ENCODE measurements around the gene AUTS2. TPM values are rescaled to one million over a fixed set of nuclear protein-coding genes. Genes with fewer than 3 reads are reported as not detected.
A peak's percentile ranks its signal among the peaks of the same experiment; 100 is the strongest.
"Not testable (repeated sequence)": the region's sequence is repeated elsewhere in the genome, so short reads cannot be mapped to it uniquely, and the experiment has no call there.

Gene AUTS2
- total RNA-seq, 1 donor from 2014 or later = 20.4 TPM

GRCh38 chr7:70355198-70356020 lies 757.1 kb downstream of the AUTS2 start:
- no peak for ATAC-seq

- no peak for ATAC-seq
These were observed 758.0 kb downstream of the AUTS2 start for GRCh38 chr7:70356085-70356786.

- no peak for ATAC-seq
These were observed 758.6 kb downstream of the AUTS2 start for GRCh38 chr7:70356787-70357328.

- no peak for ATAC-seq
These were observed 762.3 kb downstream of the AUTS2 start for GRCh38 chr7:70360557-70360956.

- no peak for ATAC-seq
These were observed 763.5 kb downstream of the AUTS2 start for GRCh38 chr7:70361821-70362220.

GRCh38 chr7:70364393-70364792 lies 766.1 kb downstream of the AUTS2 start:
- not testable (repeated sequence) for ATAC-seq

GRCh38 chr7:70371652-70372051 lies 773.4 kb downstream of the AUTS2 start:
- ATAC-seq = no peak

GRCh38 chr7:70372768-70373515 lies 774.7 kb downstream of the AUTS2 start:
- ATAC-seq = no peak

- ATAC-seq = no peak
These were observed 776.7 kb downstream of the AUTS2 start for GRCh38 chr7:70374772-70375533.

GRCh38 chr7:70376561-70377031 lies 778.3 kb downstream of the AUTS2 start:
- no peak for ATAC-seq

- no peak for ATAC-seq
These were observed 779.7 kb downstream of the AUTS2 start for GRCh38 chr7:70377957-70378356.

- ATAC-seq = no peak
These were observed 780.9 kb downstream of the AUTS2 start for GRCh38 chr7:70379210-70379609.

- no peak for ATAC-seq
These were observed 782.2 kb downstream of the AUTS2 start for GRCh38 chr7:70380421-70381015.

GRCh38 chr7:70383066-70383782 lies 784.9 kb downstream of the AUTS2 start:
- no peak for ATAC-seq

GRCh38 chr7:70384024-70384423 lies 785.7 kb downstream of the AUTS2 start:
- no peak for ATAC-seq

GRCh38 chr7:70384891-70385290 lies 786.6 kb downstream of the AUTS2 start:
- peak; percentile 77 for ATAC-seq

GRCh38 chr7:70387217-70387616 lies 788.9 kb downstream of the AUTS2 start:
- no peak for ATAC-seq

- no peak for ATAC-seq
These were observed 791.4 kb downstream of the AUTS2 start for GRCh38 chr7:70389531-70390151.

GRCh38 chr7:70390251-70390650 lies 792.0 kb downstream of the AUTS2 start:
- ATAC-seq = no peak

- ATAC-seq = no peak
These were observed 794.1 kb downstream of the AUTS2 start for GRCh38 chr7:70392256-70392876.

All from esophagus mucosa (tissue), 1 donor.